ENCODE measurements around the gene SH3BP4. TPM values are rescaled to one million over a fixed set of nuclear protein-coding genes. Genes with fewer than 3 reads are reported as not detected.

SH3BP4 gene
- total and polyA plus RNA-seq, 2 of the 13 experiments (the other 11 are each of a cell fraction or from before 2014, with no cell fraction given), result 34.6 to 99.1 TPM

DNA sequence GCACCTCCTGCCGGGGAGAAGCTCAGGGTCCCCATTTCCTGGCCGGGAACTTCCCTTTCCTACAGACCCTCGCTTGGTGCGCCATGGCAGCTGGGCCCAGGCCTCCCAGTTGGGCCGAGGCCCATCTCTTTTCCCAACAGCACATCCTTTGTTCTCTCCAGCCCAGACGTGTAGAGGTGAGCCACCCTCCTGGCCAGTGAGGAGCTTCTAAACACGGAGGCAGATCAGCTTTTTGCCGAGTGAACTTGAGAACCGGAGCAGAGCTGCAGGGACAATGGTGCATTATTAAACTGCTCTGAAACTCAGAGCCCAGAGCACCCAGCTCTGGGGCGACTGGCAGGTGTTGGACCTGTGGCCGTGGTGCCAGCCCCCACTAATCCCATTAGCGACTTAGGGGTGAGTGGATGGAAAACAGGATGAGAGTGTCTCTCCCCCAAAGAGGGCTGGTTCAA, 25.4 kb downstream of the SH3BP4 start (continued):
- TF ChIP-seq MYPOP (CRISPR knock-in tag; IDR thresholded peaks at IDR 0.05) (no peak), MIXL1 (CRISPR knock-in tag; IDR thresholded peaks at IDR 0.05) (no peak), ARNT2 (CRISPR knock-in tag; IDR thresholded peaks at IDR 0.05; ENCODE audit: low read depth) (no peak; the same call in 1 of the 2 replicates), KDM1A (CRISPR knock-in tag; IDR thresholded peaks at IDR 0.05) (no peak; the same call in 1 of the 2 replicates), ZNF678 (CRISPR knock-in tag; IDR thresholded peaks at IDR 0.05) (0 out of 2 replicates have a peak, but pooled peaks have one; percentile 8), KDM5A (IDR thresholded peaks at IDR 0.05; ENCODE audit: borderline replicate concordance, low read length) (no peak), HMGA1 (CRISPR knock-in tag; conservative IDR thresholded peaks at IDR 0.05) (no peak), MLLT10 (CRISPR knock-in tag; IDR thresholded peaks at IDR 0.05) (no peak), ZNF205 (CRISPR knock-in tag; IDR thresholded peaks at IDR 0.05) (peak; percentile 14; the same call in 1 of the 2 replicates), ZNF367 (CRISPR knock-in tag; IDR thresholded peaks at IDR 0.05; ENCODE audit: borderline replicate concordance) (no peak), ZNF792 (CRISPR knock-in tag; IDR thresholded peaks at IDR 0.05) (peak; percentile 15; the same call in 1 of the 2 replicates), RELA (CRISPR knock-in tag; IDR thresholded peaks at IDR 0.05) (no peak)
- TF ChIP-seq, protein P1, sequence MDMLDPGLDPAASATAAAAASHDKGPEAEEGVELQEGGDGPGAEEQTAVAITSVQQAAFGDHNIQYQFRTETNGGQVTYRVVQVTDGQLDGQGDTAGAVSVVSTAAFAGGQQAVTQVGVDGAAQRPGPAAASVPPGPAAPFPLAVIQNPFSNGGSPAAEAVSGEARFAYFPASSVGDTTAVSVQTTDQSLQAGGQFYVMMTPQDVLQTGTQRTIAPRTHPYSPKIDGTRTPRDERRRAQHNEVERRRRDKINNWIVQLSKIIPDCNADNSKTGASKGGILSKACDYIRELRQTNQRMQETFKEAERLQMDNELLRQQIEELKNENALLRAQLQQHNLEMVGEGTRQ (IDR thresholded peaks at IDR 0.05; ENCODE audit: low read depth, low read length), result no peak
- TF ChIP-seq, protein P1 (CRISPR knock-in tag; IDR thresholded peaks at IDR 0.05; ENCODE audit: borderline replicate concordance), result no peak
- TF ChIP-seq, protein P2, sequence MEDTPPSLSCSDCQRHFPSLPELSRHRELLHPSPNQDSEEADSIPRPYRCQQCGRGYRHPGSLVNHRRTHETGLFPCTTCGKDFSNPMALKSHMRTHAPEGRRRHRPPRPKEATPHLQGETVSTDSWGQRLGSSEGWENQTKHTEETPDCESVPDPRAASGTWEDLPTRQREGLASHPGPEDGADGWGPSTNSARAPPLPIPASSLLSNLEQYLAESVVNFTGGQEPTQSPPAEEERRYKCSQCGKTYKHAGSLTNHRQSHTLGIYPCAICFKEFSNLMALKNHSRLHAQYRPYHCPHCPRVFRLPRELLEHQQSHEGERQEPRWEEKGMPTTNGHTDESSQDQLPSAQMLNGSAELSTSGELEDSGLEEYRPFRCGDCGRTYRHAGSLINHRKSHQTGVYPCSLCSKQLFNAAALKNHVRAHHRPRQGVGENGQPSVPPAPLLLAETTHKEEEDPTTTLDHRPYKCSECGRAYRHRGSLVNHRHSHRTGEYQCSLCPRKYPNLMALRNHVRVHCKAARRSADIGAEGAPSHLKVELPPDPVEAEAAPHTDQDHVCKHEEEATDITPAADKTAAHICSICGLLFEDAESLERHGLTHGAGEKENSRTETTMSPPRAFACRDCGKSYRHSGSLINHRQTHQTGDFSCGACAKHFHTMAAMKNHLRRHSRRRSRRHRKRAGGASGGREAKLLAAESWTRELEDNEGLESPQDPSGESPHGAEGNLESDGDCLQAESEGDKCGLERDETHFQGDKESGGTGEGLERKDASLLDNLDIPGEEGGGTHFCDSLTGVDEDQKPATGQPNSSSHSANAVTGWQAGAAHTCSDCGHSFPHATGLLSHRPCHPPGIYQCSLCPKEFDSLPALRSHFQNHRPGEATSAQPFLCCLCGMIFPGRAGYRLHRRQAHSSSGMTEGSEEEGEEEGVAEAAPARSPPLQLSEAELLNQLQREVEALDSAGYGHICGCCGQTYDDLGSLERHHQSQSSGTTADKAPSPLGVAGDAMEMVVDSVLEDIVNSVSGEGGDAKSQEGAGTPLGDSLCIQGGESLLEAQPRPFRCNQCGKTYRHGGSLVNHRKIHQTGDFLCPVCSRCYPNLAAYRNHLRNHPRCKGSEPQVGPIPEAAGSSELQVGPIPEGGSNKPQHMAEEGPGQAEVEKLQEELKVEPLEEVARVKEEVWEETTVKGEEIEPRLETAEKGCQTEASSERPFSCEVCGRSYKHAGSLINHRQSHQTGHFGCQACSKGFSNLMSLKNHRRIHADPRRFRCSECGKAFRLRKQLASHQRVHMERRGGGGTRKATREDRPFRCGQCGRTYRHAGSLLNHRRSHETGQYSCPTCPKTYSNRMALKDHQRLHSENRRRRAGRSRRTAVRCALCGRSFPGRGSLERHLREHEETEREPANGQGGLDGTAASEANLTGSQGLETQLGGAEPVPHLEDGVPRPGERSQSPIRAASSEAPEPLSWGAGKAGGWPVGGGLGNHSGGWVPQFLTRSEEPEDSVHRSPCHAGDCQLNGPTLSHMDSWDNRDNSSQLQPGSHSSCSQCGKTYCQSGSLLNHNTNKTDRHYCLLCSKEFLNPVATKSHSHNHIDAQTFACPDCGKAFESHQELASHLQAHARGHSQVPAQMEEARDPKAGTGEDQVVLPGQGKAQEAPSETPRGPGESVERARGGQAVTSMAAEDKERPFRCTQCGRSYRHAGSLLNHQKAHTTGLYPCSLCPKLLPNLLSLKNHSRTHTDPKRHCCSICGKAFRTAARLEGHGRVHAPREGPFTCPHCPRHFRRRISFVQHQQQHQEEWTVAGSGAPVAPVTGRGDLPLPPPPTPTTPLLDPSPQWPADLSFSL (CRISPR knock-in tag; IDR thresholded peaks at IDR 0.05), result no peak
- TF ChIP-seq, protein P3, sequence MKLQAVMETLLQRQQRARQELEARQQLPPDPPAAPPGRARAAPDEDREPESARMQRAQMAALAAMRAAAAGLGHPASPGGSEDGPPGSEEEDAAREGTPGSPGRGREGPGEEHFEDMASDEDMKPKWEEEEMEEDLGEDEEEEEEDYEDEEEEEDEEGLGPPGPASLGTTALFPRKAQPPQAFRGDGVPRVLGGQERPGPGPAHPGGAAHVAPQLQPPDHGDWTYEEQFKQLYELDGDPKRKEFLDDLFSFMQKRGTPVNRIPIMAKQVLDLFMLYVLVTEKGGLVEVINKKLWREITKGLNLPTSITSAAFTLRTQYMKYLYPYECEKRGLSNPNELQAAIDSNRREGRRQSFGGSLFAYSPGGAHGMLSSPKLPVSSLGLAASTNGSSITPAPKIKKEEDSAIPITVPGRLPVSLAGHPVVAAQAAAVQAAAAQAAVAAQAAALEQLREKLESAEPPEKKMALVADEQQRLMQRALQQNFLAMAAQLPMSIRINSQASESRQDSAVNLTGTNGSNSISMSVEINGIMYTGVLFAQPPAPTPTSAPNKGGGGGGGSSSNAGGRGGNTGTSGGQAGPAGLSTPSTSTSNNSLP (IDR thresholded peaks at IDR 0.05; ENCODE audit: low read depth, low read length), result 0 out of 2 replicates have a peak, but pooled peaks have one; percentile 12
- TF ChIP-seq, protein P4, sequence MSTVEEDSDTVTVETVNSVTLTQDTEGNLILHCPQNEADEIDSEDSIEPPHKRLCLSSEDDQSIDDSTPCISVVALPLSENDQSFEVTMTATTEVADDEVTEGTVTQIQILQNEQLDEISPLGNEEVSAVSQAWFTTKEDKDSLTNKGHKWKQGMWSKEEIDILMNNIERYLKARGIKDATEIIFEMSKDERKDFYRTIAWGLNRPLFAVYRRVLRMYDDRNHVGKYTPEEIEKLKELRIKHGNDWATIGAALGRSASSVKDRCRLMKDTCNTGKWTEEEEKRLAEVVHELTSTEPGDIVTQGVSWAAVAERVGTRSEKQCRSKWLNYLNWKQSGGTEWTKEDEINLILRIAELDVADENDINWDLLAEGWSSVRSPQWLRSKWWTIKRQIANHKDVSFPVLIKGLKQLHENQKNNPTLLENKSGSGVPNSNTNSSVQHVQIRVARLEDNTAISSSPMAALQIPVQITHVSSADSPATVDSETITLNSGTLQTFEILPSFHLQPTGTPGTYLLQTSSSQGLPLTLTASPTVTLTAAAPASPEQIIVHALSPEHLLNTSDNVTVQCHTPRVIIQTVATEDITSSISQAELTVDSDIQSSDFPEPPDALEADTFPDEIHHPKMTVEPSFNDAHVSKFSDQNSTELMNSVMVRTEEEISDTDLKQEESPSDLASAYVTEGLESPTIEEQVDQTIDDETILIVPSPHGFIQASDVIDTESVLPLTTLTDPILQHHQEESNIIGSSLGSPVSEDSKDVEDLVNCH (CRISPR knock-in tag; IDR thresholded peaks at IDR 0.05), result no peak

Data from HepG2 (cell line).